ENCODE data around the gene ENAH.

- no peak for TF ChIP-seq POLR2A (IDR thresholded peaks at IDR 0.05; ENCODE audit: low read length)
- no peak for TF ChIP-seq GATA1 (IDR thresholded peaks at IDR 0.05; ENCODE audit: low read depth, low read length)
Measured at GRCh38 chr1:225462714-225463574, 190.0 kb downstream of the ENAH start.

Data from erythroblast (primary cell).